Stimulated activated CD8-positive, alpha-beta memory T cell treated with anti-CD3 and anti-CD28 coated beads, Interleukin-4, amount 100 ng/mL, for 24 hours (primary cell): ENCODE results near the gene SVEP1.

Experiments
- DNase-seq: peaks from one replicate; pipeline ENCODE4 v3.0.0-alpha.2; 2020; ENCODE audit warnings: low read depth

The SVEP1 gene

GRCh38 chr9:110317911-110318310, 261.6 kb downstream of the SVEP1 start:
- no peak for DNase-seq

DNA sequence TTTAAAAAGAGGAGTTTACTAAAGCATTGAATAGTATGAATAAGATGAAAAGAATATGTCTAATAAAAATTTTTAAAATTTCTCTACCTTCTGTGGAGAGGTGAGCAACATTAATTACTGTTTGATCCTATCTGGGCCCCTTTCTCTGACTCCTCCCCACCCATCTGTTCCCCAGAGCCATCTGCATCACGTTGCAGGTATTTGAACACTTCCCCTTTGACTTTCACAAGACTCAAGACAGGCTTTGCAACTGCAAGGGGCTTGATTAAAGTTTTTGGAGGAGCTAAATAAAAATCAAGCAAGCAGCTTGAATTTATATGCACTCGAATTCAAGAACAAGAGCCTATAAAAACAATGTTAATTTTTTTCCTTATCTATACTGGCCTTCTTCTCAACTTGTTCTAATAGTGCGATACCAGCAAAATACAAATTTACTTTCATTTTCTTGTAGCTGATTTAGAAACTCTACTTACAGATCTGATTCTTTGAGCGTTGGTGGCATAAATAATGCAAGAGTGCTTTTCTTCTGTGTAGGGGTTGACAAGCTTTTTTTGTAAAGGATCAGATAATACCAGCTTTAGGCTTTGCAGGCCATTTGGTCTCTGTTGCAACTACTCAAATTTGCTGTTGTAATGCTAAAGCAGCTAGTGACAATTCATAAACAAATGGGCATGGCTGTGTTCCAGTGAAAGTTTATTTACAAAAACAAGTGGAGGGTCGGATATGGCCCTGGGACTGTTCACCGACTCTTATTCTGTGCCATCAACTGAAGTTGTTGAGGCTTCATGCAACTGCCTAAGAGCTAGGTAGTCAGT, 263.1 kb downstream of the SVEP1 start:
- DNase-seq: no peak
